OCI-LY7 (cell line): ENCODE results near the gene RUVBL2.

Source experiments
- EZH2phosphoT487 ChIP-seq: fragments of 200-600 bp; sonication (generic); IDR thresholded peaks from 2 replicates; pipeline ENCODE4 v1.6.1; 2018; ENCODE audit warnings: low read depth, borderline replicate concordance, mild to moderate bottlenecking, mixed run types, antibody characterized with exemption, low read length, moderate library complexity, mixed read lengths
- TF ChIP-seq, protein P1 (sequence below): fragments of 200-600 bp; sonication (generic); conservative IDR thresholded peaks from 2 replicates; pipeline ENCODE4 v1.5.1; 2014; ENCODE audit warnings: mild to moderate bottlenecking, antibody characterized with exemption, low read length, moderate library complexity, mixed read lengths

DNA sequence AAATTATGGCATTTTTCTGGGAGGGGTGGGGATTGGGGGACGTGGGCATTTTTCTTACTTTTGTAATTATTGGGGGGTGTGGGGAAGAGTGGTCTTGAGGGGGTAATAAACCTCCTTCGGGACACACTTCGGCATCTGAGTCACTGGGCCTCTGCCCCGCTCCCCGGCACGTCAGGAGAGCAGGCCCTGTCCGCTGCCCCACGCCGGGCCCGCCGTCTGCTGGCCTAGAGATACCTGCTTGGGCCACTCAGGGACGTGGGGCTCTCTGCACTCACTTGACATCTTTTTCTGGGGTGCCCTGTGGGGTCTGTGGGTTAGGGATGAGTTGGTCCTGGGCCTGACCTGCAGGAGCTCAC lies 32.0 kb upstream of the RUVBL2 start:
- TF ChIP-seq, protein P1, sequence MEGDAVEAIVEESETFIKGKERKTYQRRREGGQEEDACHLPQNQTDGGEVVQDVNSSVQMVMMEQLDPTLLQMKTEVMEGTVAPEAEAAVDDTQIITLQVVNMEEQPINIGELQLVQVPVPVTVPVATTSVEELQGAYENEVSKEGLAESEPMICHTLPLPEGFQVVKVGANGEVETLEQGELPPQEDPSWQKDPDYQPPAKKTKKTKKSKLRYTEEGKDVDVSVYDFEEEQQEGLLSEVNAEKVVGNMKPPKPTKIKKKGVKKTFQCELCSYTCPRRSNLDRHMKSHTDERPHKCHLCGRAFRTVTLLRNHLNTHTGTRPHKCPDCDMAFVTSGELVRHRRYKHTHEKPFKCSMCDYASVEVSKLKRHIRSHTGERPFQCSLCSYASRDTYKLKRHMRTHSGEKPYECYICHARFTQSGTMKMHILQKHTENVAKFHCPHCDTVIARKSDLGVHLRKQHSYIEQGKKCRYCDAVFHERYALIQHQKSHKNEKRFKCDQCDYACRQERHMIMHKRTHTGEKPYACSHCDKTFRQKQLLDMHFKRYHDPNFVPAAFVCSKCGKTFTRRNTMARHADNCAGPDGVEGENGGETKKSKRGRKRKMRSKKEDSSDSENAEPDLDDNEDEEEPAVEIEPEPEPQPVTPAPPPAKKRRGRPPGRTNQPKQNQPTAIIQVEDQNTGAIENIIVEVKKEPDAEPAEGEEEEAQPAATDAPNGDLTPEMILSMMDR, result no peak
- no peak for TF ChIP-seq EZH2phosphoT487
